OCI-LY1 (cell line): ENCODE measurements around the gene TJP1.

ENCODE experiments used
- EZH2 ChIP-seq: fragments of 200-600 bp; sonication (generic), shearing (Covaris generic); IDR thresholded peaks from 2 replicates; pipeline ENCODE4 v1.8.0; 2017; ENCODE audit warnings: borderline replicate concordance, mixed run types, mild to moderate bottlenecking, antibody characterized with exemption, low read length, moderate library complexity, mixed read lengths
- TF ChIP-seq, protein P1 (sequence below): fragments of 200-600 bp; sonication (generic), shearing (Covaris generic); IDR thresholded peaks from 2 replicates; pipeline ENCODE4 v1.5.1; 2017; ENCODE audit warnings: mild to moderate bottlenecking, antibody characterized with exemption, low read length, moderate library complexity, mixed read lengths

DNA sequence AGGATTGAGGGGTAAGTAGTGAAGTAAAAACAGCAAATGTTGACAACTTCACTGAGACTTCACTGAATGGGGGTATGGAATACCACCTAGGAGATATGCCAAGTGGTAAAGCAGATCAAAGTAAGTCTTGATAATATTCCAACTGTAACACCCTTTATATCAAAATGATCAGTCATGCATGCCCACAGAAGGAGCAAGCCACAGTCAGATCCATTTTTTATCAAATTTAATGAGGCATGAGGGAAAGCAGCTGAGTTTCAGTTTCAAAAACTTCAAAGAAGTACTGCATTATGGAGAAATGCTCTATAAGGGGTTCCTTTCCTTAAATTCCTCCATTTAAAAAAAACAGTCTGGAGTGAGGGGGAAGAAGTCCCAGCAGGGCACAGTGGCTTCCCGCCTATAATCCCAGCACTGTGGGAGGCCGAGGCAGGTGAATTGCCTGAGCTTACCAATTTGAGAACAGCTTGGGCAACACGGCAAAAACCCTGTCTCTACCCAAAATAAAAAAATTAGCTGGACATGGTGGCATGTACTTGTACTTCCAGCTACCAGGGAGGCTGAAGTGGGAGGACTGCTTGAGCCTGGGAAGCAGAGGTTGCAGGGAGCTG is 56.9 kb downstream of the TJP1 start:
- TF ChIP-seq, protein P1, sequence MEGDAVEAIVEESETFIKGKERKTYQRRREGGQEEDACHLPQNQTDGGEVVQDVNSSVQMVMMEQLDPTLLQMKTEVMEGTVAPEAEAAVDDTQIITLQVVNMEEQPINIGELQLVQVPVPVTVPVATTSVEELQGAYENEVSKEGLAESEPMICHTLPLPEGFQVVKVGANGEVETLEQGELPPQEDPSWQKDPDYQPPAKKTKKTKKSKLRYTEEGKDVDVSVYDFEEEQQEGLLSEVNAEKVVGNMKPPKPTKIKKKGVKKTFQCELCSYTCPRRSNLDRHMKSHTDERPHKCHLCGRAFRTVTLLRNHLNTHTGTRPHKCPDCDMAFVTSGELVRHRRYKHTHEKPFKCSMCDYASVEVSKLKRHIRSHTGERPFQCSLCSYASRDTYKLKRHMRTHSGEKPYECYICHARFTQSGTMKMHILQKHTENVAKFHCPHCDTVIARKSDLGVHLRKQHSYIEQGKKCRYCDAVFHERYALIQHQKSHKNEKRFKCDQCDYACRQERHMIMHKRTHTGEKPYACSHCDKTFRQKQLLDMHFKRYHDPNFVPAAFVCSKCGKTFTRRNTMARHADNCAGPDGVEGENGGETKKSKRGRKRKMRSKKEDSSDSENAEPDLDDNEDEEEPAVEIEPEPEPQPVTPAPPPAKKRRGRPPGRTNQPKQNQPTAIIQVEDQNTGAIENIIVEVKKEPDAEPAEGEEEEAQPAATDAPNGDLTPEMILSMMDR = no peak
- no peak for TF ChIP-seq EZH2
